Measurements from ENCODE around the gene LENG1. TPM values are rescaled to one million over a fixed set of nuclear protein-coding genes. Genes with fewer than 3 reads are reported as not detected.

LENG1 gene
- total and polyA plus RNA-seq, 9 of the 15 experiments (the other 6 are each of a cell fraction or from before 2014, with no cell fraction given), result 0.30 to 10.5 (median 4.7) TPM

- POLR2A ChIA-PET, result interaction anchor here (0.6 to 3.1 kb wide), 13 partner anchors 12 to 87 kb away, joined by 3 to 29 read pairs (median 8); partner anchors contain the start of genes LENG1, MBOAT7, PRPF31 and RPS9
- 9% methylated on average over 29 of the region's 30 CpGs for WGBS (ENCODE audit: insufficient coverage, low coverage, missing lambda C conversion rate)
- Histone ChIP-seq H3K9me1 (ENCODE audit: control insufficient read depth, insufficient read depth, low read length) (peaks cover 16% of the 10 kb centered on the region), H3K9ac (ENCODE audit: insufficient read depth in 1 of 2, low read depth in 2 of 2, low read length in 2 of 2) (peak overlapping the region; percentile 69 to 86), H3K4me1 (replicated peaks in 1 of 2; ENCODE audit: control insufficient read depth in 2 of 2, insufficient read depth in 2 of 2, low read length in 2 of 2) (peaks cover 14 to 23% of the 10 kb centered on the region in 2 experiments; a peak in 4 of 5 replicates), H3K4me2 (ENCODE audit: insufficient read depth, low read length) (peak overlapping the region; percentile 100), H3K4me3 (peak overlapping the region; percentile 51), H3K27ac (ENCODE audit: extremely low read depth, low read depth, low read length) (peak overlapping the region; percentile 59), H3K79me2 (ENCODE audit: control insufficient read depth, insufficient read depth, low read length) (peaks cover 37% of the 10 kb centered on the region), H2AFZ (ENCODE audit: low read depth, low read length) (peak overlapping the region; percentile 92), H4K20me1 (replicated peaks; ENCODE audit: control insufficient read depth, insufficient read depth, low read length) (peaks cover 12% of the 10 kb centered on the region), H3K27me3 (ENCODE audit: control insufficient read depth in 2 of 2, insufficient read depth in 2 of 2, low read length in 2 of 2) (no peaks in the 10 kb centered on the region), H3K36me3 (ENCODE audit: control insufficient read depth, insufficient read depth, low read length) (peaks cover 33% of the 10 kb centered on the region), H3K9me3 (replicated peaks; ENCODE audit: control insufficient read depth, insufficient read depth, low read depth, low read length) (no peaks in the 10 kb centered on the region)
- TSS peak; percentile 90 for BruUV-seq (replicated peaks)
- intact Hi-C loops (cut with micrococcal nuclease) (loop anchor here (2.0 kb wide), 1 partner anchor 65 kb away; the partner anchor contains the start of gene RPS9), in situ Hi-C loops (cut with MboI) (no loop called here)
- ATAC-seq (no peak), FAIRE-seq (no peak), DNase-seq (ENCODE audit: extremely low read depth in 1 of 4, low spot score in 3 of 4) (peak in 1 of 4 experiments; percentile 26)
- CTCF ChIA-PET (ENCODE audit: low intra/inter-chr PET ratio), result no interaction called here
- TF ChIP-seq HBP1 (CRISPR knock-in tag; IDR thresholded peaks at IDR 0.05), result peak; percentile 25; the same call in 1 of the 2 replicates
- TF ChIP-seq NKRF (IDR thresholded peaks at IDR 0.05; ENCODE audit: borderline replicate concordance), result peak; percentile 70
- no peak for TF ChIP-seq ZNF639 (CRISPR knock-in tag; conservative IDR thresholded peaks at IDR 0.05 in 1 of 2, IDR thresholded peaks at IDR 0.05 in 1 of 2)
These were observed 23.2 kb downstream of the LENG1 start for GRCh38 chr19:54136086-54136863.

All from K562 (cell line).